Dermis lymphatic vessel endothelial cell (primary cell): ENCODE measurements around the gene FABP2. TPM values are rescaled to one million over a fixed set of nuclear protein-coding genes. Genes with fewer than 3 reads are reported as not detected.

ENCODE experiments used
- total RNA-seq: library from RNA; depleted of rRNA; stranded (reverse); fragments of >200 nt; gene quantifications from 2 replicates; pipeline ENCODE4 v1.2.1, GENCODE V29; 2014

Gene FABP2
- total RNA-seq: not detected in 2 replicates

GRCh38 chr4:119321921-119322687 is at the start of gene FABP2:
TSS of gene FABP2 (minus strand) at chr4:119322138. CDS start at chr4:119322102, 36 bp downstream.

Other genes starting within 250 kb of the FABP2 start
- gene MYOZ2, start 186.3 kb downstream of the FABP2 start, total RNA-seq: not detected in 2 replicates
- gene USP53, start 109.4 kb downstream of the FABP2 start, total RNA-seq: 20.8 and 30.9 TPM in 2 replicates